Limb (tissue), 2 donors: ENCODE measurements around the gene CST1.

Experiments used
- DNase-seq, 2 donors: peaks; one replicate each; pipeline ENCODE4 v3.0.0-alpha.2; 2016; ENCODE audit errors: extremely low spot score in 2 of 2

CST1 gene

GRCh38 chr20:23710771-23711170, 40.0 kb downstream of the CST1 start:
- no peak for DNase-seq

- DNase-seq = no peak
Observed at GRCh38 chr20:23705895-23706294, 44.8 kb downstream of the CST1 start.

- DNase-seq = no peak
Observed at GRCh38 chr20:23702021-23702420, 48.7 kb downstream of the CST1 start.

GRCh38 chr20:23700931-23701330, 49.8 kb downstream of the CST1 start:
- DNase-seq = no peak

- no peak for DNase-seq
Observed at GRCh38 chr20:23697947-23698346, 52.8 kb downstream of the CST1 start.
